ENCODE results near the gene ENDOV. TPM values are rescaled to one million over a fixed set of nuclear protein-coding genes. Genes with fewer than 3 reads are reported as not detected.

ENDOV gene
- total RNA-seq, 1 experiment from 2014 or later: 45.6 TPM

DNA sequence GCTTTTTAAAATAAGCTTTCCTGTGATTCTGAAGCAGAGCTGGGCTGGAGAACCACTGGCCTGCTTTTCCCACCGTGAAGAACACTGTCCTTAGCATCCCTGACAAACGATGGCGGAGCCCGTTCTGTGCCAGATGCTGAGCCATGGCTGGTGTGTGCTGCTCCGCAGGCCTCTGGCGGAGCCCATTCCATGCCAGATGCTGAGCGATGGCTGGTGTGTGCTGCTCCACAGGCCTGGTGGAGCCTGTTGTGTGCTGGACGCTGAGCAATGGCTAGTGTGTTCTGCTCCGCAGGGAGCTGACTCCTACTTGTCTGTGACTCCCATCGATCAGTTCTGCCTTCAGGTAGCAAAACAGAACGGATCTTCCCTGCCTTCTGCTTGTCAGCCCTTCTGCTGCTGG lies 4.3 kb downstream of the ENDOV start:
- no peak for DNase-seq (ENCODE audit: low read depth, low spot score)
- Histone ChIP-seq H3K27me3 (ENCODE audit: insufficient read depth, low read length) (no peaks in the 10 kb centered on the region), H3K9me3 (ENCODE audit: control insufficient read depth in 1 of 2, insufficient read depth in 1 of 2, low read depth in 1 of 2, low read length in 2 of 2) (no peaks in the 10 kb centered on the region), H4K20me1 (ENCODE audit: insufficient read depth) (no peaks in the 10 kb centered on the region), H2AFZ (ENCODE audit: low read depth, low read length, poor library complexity, severe bottlenecking) (no peak overlapping the region), H3K27ac (ENCODE audit: low read depth, low read length) (no peak overlapping the region), H3K9me2 (ENCODE audit: insufficient read depth) (no peaks in the 10 kb centered on the region), H3K36me3 (ENCODE audit: control insufficient read depth in 1 of 2, insufficient read depth in 2 of 2, low read length in 2 of 2) (peaks cover 0 to 11% of the 10 kb centered on the region in 2 experiments; a peak in 1 of 4 replicates), H3K4me2 (ENCODE audit: low read length) (no peak overlapping the region), H3K4me3 (replicated peaks in 1 of 2; ENCODE audit: low read depth in 1 of 2, low read length in 2 of 2) (no peak overlapping the region), H3K79me2 (ENCODE audit: insufficient read depth, low read length) (peaks cover 19% of the 10 kb centered on the region), H3K9ac (ENCODE audit: low read length) (no peak overlapping the region), H3K4me1 (ENCODE audit: control insufficient read depth in 1 of 2, insufficient read depth in 2 of 2, low read length in 2 of 2) (peaks cover 6 to 9% of the 10 kb centered on the region in 2 experiments; a peak in 3 of 4 replicates)
- TF ChIP-seq SP1 (IDR thresholded peaks at IDR 0.05; ENCODE audit: low read depth) (no peak), SRF (IDR thresholded peaks at IDR 0.05; ENCODE audit: low read depth) (no peak), ZNF274 (IDR thresholded peaks at IDR 0.05; ENCODE audit: low read depth, low read length) (no peak), CEBPB (IDR thresholded peaks at IDR 0.05; ENCODE audit: low read depth) (no peak), RAD21 (IDR thresholded peaks at IDR 0.05; ENCODE audit: low read depth) (no peak), EZH2 (IDR thresholded peaks at IDR 0.05) (no peak), POLR2AphosphoS5 (IDR thresholded peaks at IDR 0.05; ENCODE audit: low read depth, low read length) (no peak), ELF1 (IDR thresholded peaks at IDR 0.05; ENCODE audit: borderline replicate concordance, low read depth) (no peak)
- TF ChIP-seq, protein P1, sequence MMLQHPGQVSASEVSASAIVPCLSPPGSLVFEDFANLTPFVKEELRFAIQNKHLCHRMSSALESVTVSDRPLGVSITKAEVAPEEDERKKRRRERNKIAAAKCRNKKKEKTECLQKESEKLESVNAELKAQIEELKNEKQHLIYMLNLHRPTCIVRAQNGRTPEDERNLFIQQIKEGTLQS (IDR thresholded peaks at IDR 0.05): no peak
- TF ChIP-seq, protein P2, sequence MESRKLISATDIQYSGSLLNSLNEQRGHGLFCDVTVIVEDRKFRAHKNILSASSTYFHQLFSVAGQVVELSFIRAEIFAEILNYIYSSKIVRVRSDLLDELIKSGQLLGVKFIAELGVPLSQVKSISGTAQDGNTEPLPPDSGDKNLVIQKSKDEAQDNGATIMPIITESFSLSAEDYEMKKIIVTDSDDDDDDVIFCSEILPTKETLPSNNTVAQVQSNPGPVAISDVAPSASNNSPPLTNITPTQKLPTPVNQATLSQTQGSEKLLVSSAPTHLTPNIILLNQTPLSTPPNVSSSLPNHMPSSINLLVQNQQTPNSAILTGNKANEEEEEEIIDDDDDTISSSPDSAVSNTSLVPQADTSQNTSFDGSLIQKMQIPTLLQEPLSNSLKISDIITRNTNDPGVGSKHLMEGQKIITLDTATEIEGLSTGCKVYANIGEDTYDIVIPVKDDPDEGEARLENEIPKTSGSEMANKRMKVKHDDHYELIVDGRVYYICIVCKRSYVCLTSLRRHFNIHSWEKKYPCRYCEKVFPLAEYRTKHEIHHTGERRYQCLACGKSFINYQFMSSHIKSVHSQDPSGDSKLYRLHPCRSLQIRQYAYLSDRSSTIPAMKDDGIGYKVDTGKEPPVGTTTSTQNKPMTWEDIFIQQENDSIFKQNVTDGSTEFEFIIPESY (IDR thresholded peaks at IDR 0.05; ENCODE audit: extremely low read depth, insufficient replicate concordance, low read length): no peak
- intact Hi-C loops (cut with micrococcal nuclease): no loop called here
- RAD21 ChIA-PET (ENCODE audit: low non-redundant PET in 1 of 2, low total read pairs in 2 of 2, uncharacterized antibody in 2 of 2, unreplicated experiment in 2 of 2): no interaction called here
- no peak for ATAC-seq
- BruUV-seq (replicated peaks): no TSS peak
- CTCF ChIA-PET: no interaction called here
- POLR2A ChIA-PET: no interaction called here

Data from HCT116 (cell line).